SH-SY5Y (cell line): ENCODE results near the gene TCEAL2.
"Not testable (repeated sequence)": the region's sequence is repeated elsewhere in the genome, so short reads cannot be mapped to it uniquely, and the experiment has no call there.

Experiments used
- GATA2 ChIP-seq: IDR thresholded peaks from 2 replicates; pipeline ENCODE4 v1.6.1; 2011; ENCODE audit warnings: mild to moderate bottlenecking, low read depth, low read length
- GATA3 ChIP-seq: IDR thresholded peaks from 2 replicates; pipeline ENCODE4 v1.6.1; 2011; ENCODE audit warnings: low read depth, mild to moderate bottlenecking, low read length, moderate library complexity

The TCEAL2 gene

DNA sequence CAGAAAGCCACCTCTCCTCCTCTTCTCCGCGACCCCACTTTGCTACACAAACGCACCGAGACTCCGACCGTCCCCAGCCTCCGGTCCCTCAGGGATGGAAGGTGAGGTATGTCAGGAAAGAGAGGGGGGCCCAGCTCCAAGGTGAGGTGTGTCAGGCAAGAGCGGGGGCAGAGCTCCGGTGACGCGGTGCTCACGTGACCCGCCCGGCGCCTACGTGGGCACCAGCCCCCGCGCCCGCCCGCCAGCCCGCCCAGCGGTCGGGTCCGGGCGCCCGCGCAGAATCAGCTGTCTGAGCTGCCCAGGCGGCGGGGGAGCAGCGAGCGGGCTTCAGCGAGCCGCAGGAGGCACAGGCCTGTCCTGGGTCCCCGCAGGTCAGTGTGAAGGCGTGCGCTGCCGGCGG is at the start of gene TCEAL2:
TCEAL2 (plus strand) TSS at position 244 of the 400 bp plus-strand sequence. CDS start 1,152 bp downstream, outside the sequence.
- TF ChIP-seq GATA3, GATA2: not testable (repeated sequence)

DNA sequence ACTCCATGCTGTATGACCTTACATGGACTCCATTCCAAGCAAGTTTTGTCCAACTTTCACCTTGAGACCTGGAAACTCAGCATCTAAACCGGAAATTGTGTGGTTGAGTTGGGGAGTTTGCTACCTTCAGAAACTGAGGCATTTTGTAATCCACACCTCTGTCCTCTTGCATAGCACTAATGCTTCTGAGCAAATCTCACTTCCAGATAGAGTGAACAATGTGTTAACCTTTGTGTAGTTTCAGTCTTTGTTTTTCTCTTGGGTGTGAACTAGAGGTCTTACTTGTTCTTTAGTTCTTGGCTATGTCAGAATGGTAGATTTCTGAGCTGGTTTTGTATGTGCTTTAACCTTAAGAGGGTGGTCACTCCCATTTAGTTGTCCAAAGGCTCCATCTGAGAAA is 48.1 kb upstream of the TCEAL2 start:
- TF ChIP-seq GATA2 = no peak
- no peak for TF ChIP-seq GATA3

DNA sequence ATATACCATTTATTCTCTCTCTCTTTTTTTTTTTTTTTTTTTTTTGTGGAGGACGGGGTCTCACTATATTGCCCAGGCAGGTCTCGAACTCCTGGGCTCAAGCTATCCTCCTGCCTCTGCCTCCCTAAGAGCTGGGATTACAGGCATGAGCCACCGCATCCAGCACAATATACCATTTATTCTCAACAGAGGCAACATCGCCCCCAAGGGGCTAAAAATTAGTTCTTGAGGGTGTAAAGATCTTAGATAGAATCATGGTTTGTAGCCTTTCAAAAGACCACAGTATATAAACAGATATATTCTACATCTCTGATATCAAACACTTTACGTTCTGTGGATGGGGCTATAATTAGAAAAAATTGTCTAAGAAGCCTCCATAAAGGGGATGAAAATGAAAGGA is 39.8 kb upstream of the TCEAL2 start:
- TF ChIP-seq GATA2 = no peak
- TF ChIP-seq GATA3 = no peak

DNA sequence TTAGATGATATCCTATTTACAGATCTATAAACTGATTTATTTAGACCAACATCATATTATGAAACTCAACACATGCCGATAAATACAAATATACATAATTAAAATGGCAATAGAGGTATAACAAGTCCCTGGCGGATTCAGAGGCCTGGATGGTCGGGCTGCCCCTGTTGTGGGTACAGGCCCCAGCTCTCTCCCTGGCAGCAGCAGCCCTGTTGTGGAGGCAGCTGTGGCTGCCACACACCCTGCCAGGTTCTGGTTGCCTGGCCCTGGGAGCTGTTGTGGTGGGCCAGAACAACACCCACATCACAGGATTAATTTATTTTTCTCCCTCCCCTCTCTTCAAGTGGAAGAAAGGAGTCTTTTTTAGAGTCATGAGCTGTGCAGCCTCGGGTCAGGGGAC is 12.1 kb upstream of the TCEAL2 start:
- TF ChIP-seq GATA3 = no peak
- no peak for TF ChIP-seq GATA2

DNA sequence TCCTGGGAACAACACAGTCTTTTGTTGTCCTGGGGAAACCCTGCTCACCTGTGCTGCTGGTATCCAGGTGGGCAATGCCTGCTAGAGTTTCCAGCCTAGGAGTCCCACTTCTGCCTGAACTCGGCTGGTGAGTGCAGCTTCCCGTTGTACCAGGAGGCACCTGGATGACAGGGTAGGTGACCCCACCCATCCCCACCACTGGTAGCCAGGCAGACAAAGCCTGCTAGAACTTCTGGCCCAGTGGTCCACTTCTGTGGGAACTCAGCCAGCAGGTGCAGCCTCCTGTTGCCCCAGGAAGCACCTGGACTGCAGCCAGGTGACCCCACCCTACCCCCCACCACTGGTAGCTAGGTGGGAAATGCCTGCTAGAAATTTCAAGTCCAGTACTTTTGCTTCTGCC is 9.7 kb upstream of the TCEAL2 start:
- TF ChIP-seq GATA2 (no peak), GATA3 (no peak)

DNA sequence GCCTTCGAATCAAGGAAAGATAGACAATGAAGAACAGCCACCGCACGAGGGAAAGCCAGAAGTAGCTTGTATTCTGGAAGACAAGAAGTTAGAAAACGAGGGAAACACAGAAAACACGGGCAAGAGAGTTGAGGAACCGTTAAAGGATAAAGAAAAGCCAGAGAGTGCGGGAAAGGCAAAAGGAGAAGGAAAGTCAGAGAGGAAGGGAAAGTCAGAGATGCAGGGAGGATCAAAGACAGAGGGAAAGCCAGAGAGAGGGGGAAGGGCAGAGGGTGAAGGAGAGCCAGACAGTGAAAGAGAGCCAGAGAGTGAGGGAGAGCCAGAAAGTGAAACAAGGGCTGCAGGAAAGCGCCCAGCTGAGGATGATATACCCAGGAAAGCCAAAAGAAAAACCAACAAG is 1.4 kb downstream of the TCEAL2 start:
- no peak for TF ChIP-seq GATA2

DNA sequence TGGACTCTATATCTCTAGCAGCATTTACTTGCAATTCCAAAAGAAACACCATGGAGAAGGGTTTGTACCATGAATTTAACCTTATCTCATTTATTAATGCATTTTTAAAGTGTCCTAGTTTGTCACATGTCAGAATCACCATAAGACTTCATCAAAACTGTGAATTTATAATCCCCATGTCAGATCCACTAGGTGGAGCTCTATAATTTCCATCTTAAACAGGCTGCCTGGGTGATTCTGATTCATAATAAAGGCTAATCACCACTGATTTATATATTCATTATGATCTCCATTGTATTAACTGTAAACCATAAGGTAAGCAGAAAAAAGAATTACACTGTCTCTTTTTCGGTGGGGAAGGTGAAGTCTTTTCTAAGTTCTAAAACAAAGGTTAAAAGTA is 4.0 kb downstream of the TCEAL2 start:
- no peak for TF ChIP-seq GATA3
- TF ChIP-seq GATA2 = no peak

DNA sequence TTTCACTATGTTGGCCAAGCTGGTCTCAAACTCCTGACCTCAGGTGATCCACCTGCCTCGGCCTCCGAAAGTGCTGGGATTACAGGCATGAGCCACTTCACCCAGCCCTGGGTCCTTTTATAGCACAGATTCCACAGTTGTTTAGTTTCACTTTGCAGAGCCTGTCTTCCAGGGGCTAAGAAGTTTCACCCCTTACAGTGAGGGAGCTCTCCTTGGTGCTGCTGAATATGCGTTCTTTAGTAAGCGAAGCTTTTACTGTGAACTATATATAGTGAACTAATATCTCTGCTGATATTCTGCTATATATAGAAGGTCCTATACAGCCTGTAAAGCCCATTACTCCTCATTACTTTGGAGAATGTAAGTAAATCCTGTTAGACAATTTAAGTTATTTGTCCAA is 12.6 kb downstream of the TCEAL2 start:
- no peak for TF ChIP-seq GATA3
- no peak for TF ChIP-seq GATA2

DNA sequence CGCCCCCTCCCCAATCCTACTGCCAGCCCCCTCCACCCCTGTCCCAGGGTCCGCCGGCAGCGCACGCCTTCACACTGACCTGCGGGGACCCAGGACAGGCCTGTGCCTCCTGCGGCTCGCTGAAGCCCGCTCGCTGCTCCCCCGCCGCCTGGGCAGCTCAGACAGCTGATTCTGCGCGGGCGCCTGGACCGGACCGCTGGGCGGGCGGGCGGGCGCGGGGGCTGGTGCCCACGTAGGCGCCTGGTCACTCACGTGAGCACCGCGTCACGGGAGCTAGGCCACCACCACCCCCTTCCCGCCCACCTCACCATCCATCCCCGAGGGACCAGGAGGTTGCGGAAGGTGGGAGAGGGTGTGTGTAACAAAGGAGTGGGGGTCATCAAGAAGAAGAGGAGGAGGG is 16.8 kb downstream of the TCEAL2 start, which contains the start of gene TCEAL6:
TCEAL6 (minus strand) TSS at position 208 of the 400 bp plus-strand sequence.
- not testable (repeated sequence) for TF ChIP-seq GATA3, GATA2

DNA sequence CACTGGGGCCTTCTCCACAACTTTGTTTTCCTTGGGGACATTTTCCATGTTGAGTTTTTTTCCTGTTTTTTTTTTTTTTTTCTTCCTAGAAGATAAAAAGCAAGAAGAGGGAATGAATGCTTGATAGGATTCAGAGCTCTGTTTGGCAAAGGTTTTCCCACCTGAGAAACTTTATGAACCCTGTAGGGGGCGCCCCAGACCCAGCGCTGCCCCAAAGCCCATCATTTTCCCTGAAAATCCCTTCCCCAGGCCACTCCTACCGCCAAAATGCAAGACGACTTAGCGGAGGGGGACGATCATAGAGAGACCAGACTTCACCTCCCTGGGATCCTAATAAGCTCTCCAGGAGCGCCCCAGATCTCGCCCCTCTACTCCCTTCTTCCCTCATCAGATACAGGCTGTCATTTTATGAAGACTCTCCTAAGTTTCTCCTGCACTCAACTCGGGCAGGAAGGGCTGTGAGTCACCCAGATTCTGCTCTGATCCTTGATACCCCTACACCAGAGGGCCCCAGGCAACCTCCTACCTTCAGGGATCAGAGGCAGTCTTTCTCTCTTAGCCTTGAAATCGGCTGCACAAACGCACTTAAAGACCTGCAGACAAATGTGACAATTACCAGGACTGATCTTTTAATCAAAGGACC is 28.9 kb downstream of the TCEAL2 start:
- no peak for TF ChIP-seq GATA2
- TF ChIP-seq GATA3 = no peak

DNA sequence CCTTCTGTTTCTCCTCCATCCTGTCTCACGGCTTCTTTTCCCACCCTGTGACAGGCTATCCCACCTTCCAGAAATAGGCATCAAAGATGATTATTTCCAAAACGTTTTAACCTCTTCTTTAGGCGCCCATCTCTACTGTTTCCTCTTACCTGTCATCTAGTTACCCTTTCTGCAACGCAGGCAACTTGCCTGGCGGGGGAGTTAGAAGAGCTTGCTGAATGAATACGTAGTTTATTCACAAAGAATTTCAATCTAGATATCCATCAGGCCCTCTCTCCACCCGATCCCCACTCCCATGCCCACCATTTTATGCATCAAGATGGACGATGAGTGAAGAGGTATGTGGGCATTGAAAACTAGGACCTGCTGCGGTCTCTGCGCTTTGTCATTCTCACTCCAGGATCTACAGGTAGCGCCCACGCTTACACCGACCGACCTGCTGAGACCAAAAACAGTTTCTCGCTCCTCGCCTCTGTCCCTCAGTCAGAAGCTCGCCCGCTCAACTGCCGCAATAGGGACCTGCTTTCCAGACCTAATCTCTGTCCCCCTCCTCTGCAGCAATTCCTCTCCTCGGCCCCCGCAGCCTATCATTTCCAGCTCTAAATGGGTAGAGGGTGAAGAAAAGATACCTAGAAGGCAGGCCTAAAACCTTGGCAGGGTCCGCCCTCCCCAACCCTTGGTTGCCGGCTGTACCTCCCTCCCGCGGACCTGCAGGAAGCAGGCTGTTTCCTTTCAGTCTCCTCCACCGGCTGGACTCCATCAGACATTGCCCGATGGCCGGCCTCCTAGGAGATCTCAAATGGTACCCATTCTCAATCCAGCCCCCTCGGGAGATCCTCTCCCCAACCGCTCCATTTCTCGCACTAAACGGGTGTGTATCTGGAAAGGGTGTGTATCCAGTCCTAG is 29.7 kb downstream of the TCEAL2 start:
- no peak for TF ChIP-seq GATA3
- TF ChIP-seq GATA2 = no peak

DNA sequence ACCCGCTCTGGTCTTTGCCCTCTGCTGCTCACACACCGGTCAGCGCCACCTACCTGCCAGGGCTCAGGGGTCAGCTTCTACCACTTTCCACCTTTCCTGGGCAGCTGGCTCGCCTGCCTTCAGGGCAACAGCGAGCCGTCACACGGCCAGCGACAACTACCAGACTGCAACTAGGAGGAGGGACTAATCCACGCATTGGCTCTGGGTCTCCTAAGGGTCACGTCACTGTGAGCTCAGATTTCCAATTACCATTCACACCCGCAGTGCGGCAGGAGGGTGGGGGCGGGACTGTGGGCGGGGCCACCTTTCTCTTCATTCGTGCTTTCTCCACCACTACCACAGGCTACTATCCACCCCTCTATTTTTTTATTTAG is 30.3 kb downstream of the TCEAL2 start, which contains the start of gene BEX5:
BEX5 (minus strand) TSS at position 172 of the 374 bp plus-strand sequence. CDS start 1,712 bp downstream, outside the sequence.
- TF ChIP-seq GATA3 (no peak), GATA2 (no peak)
